NCI-H2171 (cell line): Measurements from ENCODE around the gene CLEC4C.

ENCODE experiments used
- DNase-seq: peaks from one replicate; lab custom pipeline; 2025; lab: John Stamatoyannopoulos, UW

CLEC4C gene

GRCh38 chr12:7723926-7724325, 23.2 kb downstream of the CLEC4C start:
- no peak for DNase-seq

- DNase-seq: no peak
Measured at GRCh38 chr12:7719946-7720730, 27.0 kb downstream of the CLEC4C start.

GRCh38 chr12:7716381-7716780, 30.8 kb downstream of the CLEC4C start:
- peak; percentile 49 for DNase-seq

GRCh38 chr12:7712841-7713442, 34.2 kb downstream of the CLEC4C start:
- DNase-seq: no peak

GRCh38 chr12:7711133-7711532, 36.0 kb downstream of the CLEC4C start, which contains the start of gene DPPA3:
TSS of gene DPPA3 (plus strand) at chr12:7711433. CDS start at chr12:7711571, 138 bp downstream.
- no peak for DNase-seq

- DNase-seq: no peak
Measured at GRCh38 chr12:7709969-7710675, 37.1 kb downstream of the CLEC4C start.

- DNase-seq: no peak
Measured at GRCh38 chr12:7705846-7706245, 41.3 kb downstream of the CLEC4C start.

GRCh38 chr12:7695566-7696197, 51.5 kb downstream of the CLEC4C start, which contains the start of gene GDF3:
TSS of gene GDF3 (minus strand) at chr12:7695775. CDS start at chr12:7695728, 47 bp downstream.
- no peak for DNase-seq

GRCh38 chr12:7695237-7695560, 52.0 kb downstream of the CLEC4C start:
- no peak for DNase-seq

GRCh38 chr12:7694556-7695236, 52.5 kb downstream of the CLEC4C start:
- DNase-seq: no peak

GRCh38 chr12:7693793-7694192, 53.4 kb downstream of the CLEC4C start:
- no peak for DNase-seq

- no peak for DNase-seq
Measured at GRCh38 chr12:7681535-7681934, 65.6 kb downstream of the CLEC4C start.
